ENCODE results near the gene NRXN3. TPM values are rescaled to one million over a fixed set of nuclear protein-coding genes. Genes with fewer than 3 reads are reported as not detected.

NRXN3 gene
- total RNA-seq, 1 donor from 2014 or later: not detected

GRCh38 chr14:78709795-78710557 lies 539.8 kb downstream of the NRXN3 start:
- DNase-seq (ENCODE audit: low read depth in 2 of 2): no peak

- DNase-seq (ENCODE audit: low read depth in 2 of 2): no peak
These were observed 540.8 kb downstream of the NRXN3 start for GRCh38 chr14:78710963-78711362.

GRCh38 chr14:78713716-78714115 lies 543.5 kb downstream of the NRXN3 start:
- DNase-seq (ENCODE audit: low read depth in 2 of 2): no peak

GRCh38 chr14:78714711-78715110 lies 544.5 kb downstream of the NRXN3 start:
- DNase-seq (ENCODE audit: low read depth in 2 of 2): no peak

GRCh38 chr14:78721756-78722480 lies 551.7 kb downstream of the NRXN3 start:
- DNase-seq (ENCODE audit: low read depth in 2 of 2): no peak

GRCh38 chr14:78725086-78725485 lies 554.9 kb downstream of the NRXN3 start:
- no peak for DNase-seq (ENCODE audit: low read depth in 2 of 2)

- no peak for DNase-seq (ENCODE audit: low read depth in 2 of 2)
These were observed 566.9 kb downstream of the NRXN3 start for GRCh38 chr14:78737116-78737515.

- no peak for DNase-seq (ENCODE audit: low read depth in 2 of 2)
These were observed 567.4 kb downstream of the NRXN3 start for GRCh38 chr14:78737601-78738000.

GRCh38 chr14:78746086-78746595 lies 576.0 kb downstream of the NRXN3 start:
- no peak for DNase-seq (ENCODE audit: low read depth in 2 of 2)

GRCh38 chr14:78747813-78748212 lies 577.6 kb downstream of the NRXN3 start:
- no peak for DNase-seq (ENCODE audit: low read depth in 2 of 2)

GRCh38 chr14:78752518-78753188 lies 582.5 kb downstream of the NRXN3 start:
- no peak for DNase-seq (ENCODE audit: low read depth in 2 of 2)

GRCh38 chr14:78754059-78754458 lies 583.9 kb downstream of the NRXN3 start:
- no peak for DNase-seq (ENCODE audit: low read depth in 2 of 2)

GRCh38 chr14:78758333-78758732 lies 588.2 kb downstream of the NRXN3 start:
- DNase-seq (ENCODE audit: low read depth in 2 of 2): peak; percentile 23 to 26

GRCh38 chr14:78762331-78762730 lies 592.2 kb downstream of the NRXN3 start:
- no peak for DNase-seq (ENCODE audit: low read depth in 2 of 2)

- DNase-seq (ENCODE audit: low read depth in 2 of 2): no peak
These were observed 593.6 kb downstream of the NRXN3 start for GRCh38 chr14:78763746-78764145.

GRCh38 chr14:78764240-78764639 lies 594.1 kb downstream of the NRXN3 start:
- peak in 1 of 2 donors; percentile 2 for DNase-seq (ENCODE audit: low read depth in 2 of 2)

GRCh38 chr14:78764645-78765044 lies 594.5 kb downstream of the NRXN3 start:
- no peak for DNase-seq (ENCODE audit: low read depth in 2 of 2)

- no peak for DNase-seq (ENCODE audit: low read depth in 2 of 2)
These were observed 597.3 kb downstream of the NRXN3 start for GRCh38 chr14:78767436-78767835.

GRCh38 chr14:78782551-78782950 lies 612.4 kb downstream of the NRXN3 start:
- DNase-seq (ENCODE audit: low read depth in 2 of 2): no peak

- no peak for DNase-seq (ENCODE audit: low read depth in 2 of 2)
These were observed 615.1 kb downstream of the NRXN3 start for GRCh38 chr14:78785265-78785664.

GRCh38 chr14:78788467-78789360 lies 618.5 kb downstream of the NRXN3 start:
- DNase-seq (ENCODE audit: low read depth in 2 of 2): no peak

Measured in lung microvascular endothelial cell (primary cell).